ENCODE results near the gene RNFT1. TPM values are rescaled to one million over a fixed set of nuclear protein-coding genes. Genes with fewer than 3 reads are reported as not detected.

RNFT1 gene
- total RNA-seq, 1 experiment from 2014 or later: 18.1 TPM

Other genes starting within 250 kb of the RNFT1 start
- 8.2 and 11.0 TPM in 2 replicates for gene TUBD1, start 71.8 kb downstream of the RNFT1 start, total RNA-seq (2014; rRNA removed)
- gene RPS6KB1, start 71.6 kb downstream of the RNFT1 start, total RNA-seq (2014; rRNA removed): 43.4 and 51.5 TPM in 2 replicates
- 24.7 and 31.6 TPM in 2 replicates for gene HEATR6, start 114.2 kb upstream of the RNFT1 start, total RNA-seq (2014; rRNA removed)
- gene CA4, start 185.2 kb upstream of the RNFT1 start, total RNA-seq (2014; rRNA removed): not detected in 2 replicates